HG03196 (cell line): ENCODE results near the gene C22orf23.

Experiments used
- ATAC-seq: cut with Tn5 transposase; IDR thresholded peaks from one replicate; pipeline ENCODE4 v1.9.1; 2021; ENCODE audit not compliant: unreplicated experiment

The C22orf23 gene

GRCh38 chr22:37905534-37906363 lies 47.7 kb downstream of the C22orf23 start, which contains the start of gene MICALL1:
Gene MICALL1 (plus strand): TSS chr22:37906297. CDS start chr22:37906423, 126 bp downstream.
- peak; percentile 67 for ATAC-seq

- no peak for ATAC-seq
These were observed 48.5 kb downstream of the C22orf23 start for GRCh38 chr22:37904572-37905533.

GRCh38 chr22:37898441-37899181 lies 54.8 kb downstream of the C22orf23 start:
- no peak for ATAC-seq

- no peak for ATAC-seq
These were observed 55.6 kb downstream of the C22orf23 start for GRCh38 chr22:37897807-37898206.

GRCh38 chr22:37896939-37897338 lies 56.5 kb downstream of the C22orf23 start:
- no peak for ATAC-seq

- ATAC-seq = peak; percentile 63
These were observed 57.2 kb downstream of the C22orf23 start for GRCh38 chr22:37896181-37896592.

GRCh38 chr22:37894939-37895670 lies 58.3 kb downstream of the C22orf23 start:
- no peak for ATAC-seq

GRCh38 chr22:37893583-37893983 lies 59.8 kb downstream of the C22orf23 start:
- no peak for ATAC-seq
